H1 (cell line): Measurements from ENCODE around the gene GRAP. TPM values are rescaled to one million over a fixed set of nuclear protein-coding genes. Genes with fewer than 3 reads are reported as not detected.

Experiments
- SRF ChIP-seq: IDR thresholded peaks from 2 replicates; pipeline ENCODE4 v1.6.1; 2011; ENCODE audit warnings: mild to moderate bottlenecking, low read depth, low read length, moderate library complexity
- polyA plus RNA-seq, 7 experiments: library from polyadenylated mRNA; depleted of rRNA in 3 of 7; stranded (reverse) in 5 of 7; unstranded in 2 of 7; fragments of >200 nt in 5 of 7; fragments of 200-250 nt in 2 of 7; gene quantifications; 1 replicate in 5 of 7; 2 replicates in 1 of 7; 4 replicates in 1 of 7; pipeline versions ENCODE4 v1.2.1 to v1.2.3, GENCODE V29; 2011 to 2013; ENCODE audit warnings: missing spikeins in 2 of 7, mixed read lengths in 2 of 7
- total RNA-seq: library from RNA; stranded (reverse); fragmentation: NEBNext Ultra II Directional; extraction: Animal tissue kit (Norgen Biotek cat#: 25700); gene quantifications from 2 replicates; pipeline ENCODE4 v1.2.1, GENCODE V29; 2021

Gene GRAP
- total and polyA plus RNA-seq, 2 of the 8 experiments (the other 6 are each of a cell fraction or from before 2014, with no cell fraction given), result 0.18 to 0.24 TPM

GRCh38 chr17:18988546-18989173, 58.1 kb downstream of the GRAP start (continued):
- no peak for TF ChIP-seq SRF
